GM12878 (cell line): ENCODE results near the gene KRTAP12-4. TPM values are rescaled to one million over a fixed set of nuclear protein-coding genes. Genes with fewer than 3 reads are reported as not detected.

Source experiments
- ATAC-seq: fragments of 200-7000 bp; cut with Tn5 transposase; 3 replicates; pipeline ENCODE4 v1.9.1; 2020; ENCODE audit warnings: mild to moderate bottlenecking, moderate library complexity
- BruUV-seq: library from RNA; stranded (reverse); fragments of 400-500 nt; replicated peaks from 2 replicates; lab custom pipeline; 2021; lab: Mats Ljungman, UMichigan
- CTCF ChIA-PET: fragments of 300-600 bp; sonication (Branson Sonifier 250); formaldehyde crosslinking; extraction: SDS; loops from one replicate; lab custom pipeline; 2021; ENCODE audit warnings: inconsistent platforms; lab: Yijun Ruan, JAX
- POLR2A ChIA-PET: fragments of 350-600 bp; formaldehyde crosslinking; extraction: SDS; loops from one replicate; lab custom pipeline; 2021; ENCODE audit warnings: inconsistent platforms; lab: Charles Lee
- RAD21 ChIA-PET: fragments of 300-600 bp; sonication (Branson Sonifier 250); formaldehyde crosslinking; loops from one replicate; lab custom pipeline; 2023; ENCODE audit warnings: antibody characterized with exemption; ENCODE audit not compliant: unreplicated experiment; lab: Charles Lee
- SMC1A ChIA-PET: fragments of 300-600 bp; sonication (Branson Sonifier 250); formaldehyde crosslinking; loops from one replicate; lab custom pipeline; 2023; ENCODE audit not compliant: unreplicated experiment, uncharacterized antibody; lab: Charles Lee
- DNase-seq: peaks from one replicate; pipeline ENCODE4 v3.0.0-alpha.2; 2011; ENCODE audit warnings: low read depth, low spot score
- FAIRE-seq: peaks from 3 replicates; lab custom pipeline; 2011; peaks lifted over from hg19 to GRCh38; lab: Jason Lieb, UNC
- H2AFZ ChIP-seq: 2 replicates; pipeline ENCODE4 v1.6.0; 2011; ENCODE audit warnings: low read depth, low read length, control low read depth; ENCODE audit not compliant: control insufficient read depth
- H3K27ac ChIP-seq: 2 replicates; pipeline ENCODE4 v1.5.1; 2011; ENCODE audit warnings: control low read depth; ENCODE audit not compliant: control insufficient read depth, insufficient read depth
- H3K27me3 ChIP-seq, 2 experiments: replicated peaks in 1 of 2; 2 replicates each; pipeline versions ENCODE4 v1.6.0 to v1.6.1; 2011; ENCODE audit warnings: low read length in 1 of 2; ENCODE audit not compliant: control insufficient read depth in 2 of 2, insufficient read depth in 2 of 2
- H3K36me3 ChIP-seq, 2 experiments: 2 replicates each; pipeline ENCODE4 v1.5.1; 2011; ENCODE audit warnings: low read length in 1 of 2; ENCODE audit not compliant: control insufficient read depth in 2 of 2, insufficient read depth in 2 of 2
- H3K4me1 ChIP-seq: 2 replicates; pipeline ENCODE4 v1.6.1; 2011; ENCODE audit warnings: mild to moderate bottlenecking, low read length, moderate library complexity, mixed read lengths; ENCODE audit not compliant: control insufficient read depth, insufficient read depth
- H3K4me2 ChIP-seq: 2 replicates; pipeline ENCODE4 v1.6.0; 2011; ENCODE audit warnings: control low read depth; ENCODE audit not compliant: control insufficient read depth, insufficient read depth
- H3K4me3 ChIP-seq: fragments of 200-600 bp; sonication (generic); 2 replicates; pipeline ENCODE4 v1.5.1; 2016
- H3K79me2 ChIP-seq: 2 replicates; pipeline ENCODE4 v1.6.0; 2011; ENCODE audit warnings: low read length; ENCODE audit not compliant: control insufficient read depth, insufficient read depth
- H3K9ac ChIP-seq: 2 replicates; pipeline ENCODE4 v1.8.0; 2011; ENCODE audit warnings: low read length, control low read depth, mixed read lengths; ENCODE audit not compliant: control insufficient read depth, insufficient read depth
- H3K9me3 ChIP-seq: replicated peaks from 3 replicates; pipeline ENCODE4 v1.5.1; 2011; ENCODE audit warnings: mild to moderate bottlenecking, low read length; ENCODE audit not compliant: control insufficient read depth, insufficient read depth
- H4K20me1 ChIP-seq: 2 replicates; pipeline ENCODE4 v1.6.0; 2011; ENCODE audit not compliant: control insufficient read depth, insufficient read depth
- CHD4 ChIP-seq: fragments of 200-600 bp; sonication (generic); IDR thresholded peaks from 2 replicates; pipeline ENCODE4 v1.6.1; 2016; ENCODE audit warnings: mild to moderate bottlenecking
- CREB1 ChIP-seq: IDR thresholded peaks from 2 replicates; pipeline ENCODE4 v1.6.1; 2012; ENCODE audit warnings: low read depth, mild to moderate bottlenecking, inconsistent platforms
- MYB ChIP-seq: fragments of 150-350 bp; IDR thresholded peaks from 2 replicates; pipeline ENCODE4 v1.6.1; 2014; ENCODE audit warnings: mild to moderate bottlenecking, low read depth, low read length, borderline replicate concordance
- NFIC ChIP-seq: IDR thresholded peaks from 2 replicates; pipeline ENCODE4 v1.6.1; 2012; ENCODE audit warnings: low read depth, mild to moderate bottlenecking, inconsistent platforms, low read length, moderate library complexity
- SMARCA5 ChIP-seq: fragments of 450-650 bp; IDR thresholded peaks from 2 replicates; pipeline ENCODE4 v1.6.1; 2017; ENCODE audit warnings: mild to moderate bottlenecking
- WGBS: methylation state at CpG from one replicate; pipeline ENCODE4 v1.1.6; 2016; ENCODE audit warnings: low lambda C conversion rate; ENCODE audit not compliant: insufficient replicate concordance, insufficient coverage; ENCODE audit errors: missing lambda C conversion rate; 5-methylcytosine and 5-hydroxymethylcytosine counted together
- in situ Hi-C: fragments of 300-500 bp; cut with MboI; formaldehyde crosslinking; loops from 9 replicates; pipeline ENCODE4 v1.14.3; 2018; ENCODE audit warnings: mixed read lengths
- intact Hi-C: fragments of 100-400 bp; cut with micrococcal nuclease; formaldehyde crosslinking; loops from one replicate; pipeline ENCODE4 v1.14.2; 2022; ENCODE audit not compliant: unreplicated experiment
- polyA plus RNA-seq, 11 experiments: library from polyadenylated mRNA; depleted of rRNA in 4 of 11; unstranded in 6 of 11; stranded (reverse) in 5 of 11; fragments of >200 nt; fragmentation: Nextera tagmentation in 4 of 11; fragmentation: Illumina TruSeq in 1 of 11; extraction: Ambion mirVana in 4 of 11; extraction: Trizol in 1 of 11; gene quantifications; 1 replicate in 1 of 11; 2 replicates in 10 of 11; pipeline versions ENCODE4 v1.2.1 to v1.2.3, GENCODE V29; 2011 to 2016; ENCODE audit warnings: inconsistent platforms in 2 of 11, missing spikeins in 2 of 11, low read depth in 1 of 11
- total RNA-seq, 4 experiments: library from RNA; depleted of rRNA in 3 of 4; stranded (reverse); fragments of >200 nt in 3 of 4; fragmentation: Illumina TruSeq in 1 of 4; extraction: Trizol in 1 of 4; gene quantifications; 2 replicates each; pipeline versions ENCODE4 v1.2.1 to v1.2.3, GENCODE V29; 2013 to 2021

The KRTAP12-4 gene
- total and polyA plus RNA-seq, 10 of the 15 experiments (the other 5 are each of a cell fraction or from before 2014, with no cell fraction given) = not detected

GRCh38 chr21:44656868-44657267 is 2.4 kb upstream of the KRTAP12-4 start:
- H3K36me3 ChIP-seq = no peaks in the 10 kb centered on the region
- no peaks in the 10 kb centered on the region for H4K20me1 ChIP-seq
- H3K4me3 ChIP-seq = no peak overlapping the region
- H3K4me2 ChIP-seq = no peak overlapping the region
- ChIA-PET CTCF (no interaction called here), SMC1A (no interaction called here), RAD21 (no interaction called here), POLR2A (no interaction called here)
- FAIRE-seq (no peak), DNase-seq (no peak), ATAC-seq (no peak)
- H3K9me3 ChIP-seq = peaks cover 2% of the 10 kb centered on the region; the same call in 1 of the 3 replicates
- intact Hi-C loops (no loop called here), in situ Hi-C loops (no loop called here)
- no peak overlapping the region for H3K9ac ChIP-seq
- no peak overlapping the region for H2AFZ ChIP-seq
- no peaks in the 10 kb centered on the region for H3K4me1 ChIP-seq
- H3K27ac ChIP-seq = no peak overlapping the region
- BruUV-seq = no TSS peak
- H3K27me3 ChIP-seq = no peaks in the 10 kb centered on the region
- WGBS = 0% methylated on average over 1 of the region's 1 CpG
- no peak for TF ChIP-seq CHD4
- TF ChIP-seq CREB1 = no peak
- H3K79me2 ChIP-seq = no peaks in the 10 kb centered on the region

- WGBS = 33% methylated on average over 17 of the region's 17 CpGs
- ChIA-PET CTCF (no interaction called here), POLR2A (no interaction called here), SMC1A (interaction anchor here (1.3 kb wide), 1 partner anchor 88 kb away, joined by 3 read pairs; no protein-coding TSS in a partner anchor), RAD21 (no interaction called here)
- intact Hi-C loops = no loop called here
- Histone ChIP-seq H2AFZ (no peak overlapping the region), H3K27ac (no peak overlapping the region), H3K4me3 (no peak overlapping the region), H4K20me1 (no peaks in the 10 kb centered on the region), H3K4me2 (no peak overlapping the region), H3K79me2 (no peaks in the 10 kb centered on the region), H3K9ac (no peak overlapping the region), H3K4me1 (no peaks in the 10 kb centered on the region), H3K36me3 (no peaks in the 10 kb centered on the region), H3K9me3 (peaks cover 2% of the 10 kb centered on the region; the same call in 1 of the 3 replicates), H3K27me3 (no peaks in the 10 kb centered on the region)
- in situ Hi-C loops = no loop called here
- TF ChIP-seq SMARCA5 (no peak), MYB (no peak), NFIC (no peak)
- BruUV-seq = no TSS peak
- DNase-seq = no peak
- FAIRE-seq = no peak
- ATAC-seq = no peak
Measured at GRCh38 chr21:44653656-44654575, 543 bp downstream of the KRTAP12-4 start.
